GM23338 (cell line): ENCODE results near the gene ETFA. TPM values are rescaled to one million over a fixed set of nuclear protein-coding genes. Genes with fewer than 3 reads are reported as not detected.
A peak's percentile ranks its signal among the peaks of the same experiment; 100 is the strongest.

Experiments used
- ATAC-seq: fragments of 200-7000 bp; cut with Tn5 transposase; 3 replicates; pipeline ENCODE4 v1.9.1; 2020
- DNase-seq: peaks from one replicate; pipeline ENCODE4 v3.0.0-alpha.2; 2015; ENCODE audit warnings: low spot score
- H2AFZ ChIP-seq: fragments of 200-600 bp; sonication (generic); 2 replicates; pipeline ENCODE4 v1.8.0; 2016; ENCODE audit warnings: antibody characterized with exemption, mild to moderate bottlenecking, moderate library complexity
- H3F3A ChIP-seq: fragments of 200-600 bp; sonication (generic); replicated peaks from 2 replicates; pipeline ENCODE4 v1.8.0; 2017; ENCODE audit warnings: antibody characterized with exemption, mixed run types, low read depth
- H3K27ac ChIP-seq: fragments of 200-600 bp; sonication (generic); 2 replicates; pipeline ENCODE4 v1.6.1; 2016; ENCODE audit warnings: low read depth
- H3K27me3 ChIP-seq: fragments of 200-600 bp; sonication (generic); 2 replicates; pipeline ENCODE4 v1.8.0; 2016; ENCODE audit warnings: mild to moderate bottlenecking, mixed run types, moderate library complexity; ENCODE audit not compliant: insufficient read depth
- H3K36me3 ChIP-seq: fragments of 200-600 bp; sonication (generic); 2 replicates; pipeline ENCODE4 v1.8.0; 2016; ENCODE audit warnings: mild to moderate bottlenecking; ENCODE audit not compliant: insufficient read depth
- H3K4me1 ChIP-seq: fragments of 200-600 bp; sonication (generic); 2 replicates; pipeline ENCODE4 v1.8.0; 2016; ENCODE audit warnings: mild to moderate bottlenecking, moderate library complexity; ENCODE audit not compliant: insufficient read depth
- H3K4me2 ChIP-seq: fragments of 200-600 bp; sonication (generic); 2 replicates; pipeline ENCODE4 v1.7.1; 2017; ENCODE audit warnings: mixed run types
- H3K4me3 ChIP-seq: fragments of 200-600 bp; sonication (generic); 2 replicates; pipeline ENCODE4 v1.6.1; 2016; ENCODE audit warnings: mixed run types
- H3K79me2 ChIP-seq: fragments of 200-600 bp; sonication (generic); replicated peaks from 2 replicates; pipeline ENCODE4 v1.8.0; 2017; ENCODE audit warnings: mild to moderate bottlenecking; ENCODE audit not compliant: insufficient read depth
- H3K9me2 ChIP-seq: fragments of 200-600 bp; sonication (generic); 2 replicates; pipeline ENCODE4 v1.8.0; 2017; ENCODE audit not compliant: insufficient read depth
- H4K20me1 ChIP-seq: fragments of 200-600 bp; sonication (generic); replicated peaks from 2 replicates; pipeline ENCODE4 v1.8.0; 2017; ENCODE audit warnings: mild to moderate bottlenecking; ENCODE audit not compliant: insufficient read depth
- H3K27ac Mint-ChIP-seq: 2 replicates; pipeline ENCODE4 v1.8.0; 2020; ENCODE audit warnings: inconsistent platforms, mild to moderate bottlenecking, moderate library complexity, mixed read lengths
- H3K27me3 Mint-ChIP-seq: 3 replicates; pipeline ENCODE4 v1.8.0; 2022; ENCODE audit warnings: low read depth, mild to moderate bottlenecking, moderate library complexity, mixed read lengths, inconsistent platforms; ENCODE audit not compliant: insufficient read depth, poor library complexity
- H3K36me3 Mint-ChIP-seq: 3 replicates; pipeline ENCODE4 v1.8.0; 2021; ENCODE audit warnings: low read depth, mild to moderate bottlenecking, inconsistent platforms, moderate library complexity, mixed read lengths
- H3K4me1 Mint-ChIP-seq: 3 replicates; pipeline ENCODE4 v1.8.0; 2020; ENCODE audit warnings: mild to moderate bottlenecking, inconsistent platforms, mixed read lengths
- H3K4me3 Mint-ChIP-seq: 3 replicates; pipeline ENCODE4 v1.8.0; 2021; ENCODE audit warnings: moderate library complexity, mild to moderate bottlenecking, inconsistent platforms, mixed read lengths
- H3K9me3 Mint-ChIP-seq: 3 replicates; pipeline ENCODE4 v1.8.0; 2020; ENCODE audit warnings: moderate library complexity, mild to moderate bottlenecking, inconsistent platforms, mixed read lengths
- CREB1 ChIP-seq: fragments of 250-450 bp; sonication (Bioruptor Pico); IDR thresholded peaks from 2 replicates; pipeline ENCODE4 v1.5.0; 2020; ENCODE audit warnings: low read depth, mild to moderate bottlenecking, moderate library complexity
- CTCF ChIP-seq, 2 experiments: fragments of 200-600 bp in 1 of 2; sonication (generic) in 1 of 2; conservative IDR thresholded peaks; 2 replicates each; pipeline versions ENCODE4 v1.5.1 to v1.6.1; 2016 to 2017; ENCODE audit warnings: antibody characterized with exemption in 2 of 2, low read depth in 2 of 2, mild to moderate bottlenecking in 2 of 2, moderate library complexity in 1 of 2
- EZH2 ChIP-seq: fragments of 200-600 bp; sonication (generic); IDR thresholded peaks from one replicate; pipeline ENCODE4 v1.8.0; 2017; ENCODE audit warnings: antibody characterized with exemption, mild to moderate bottlenecking, low read depth; ENCODE audit not compliant: unreplicated experiment
- EZH2phosphoT487 ChIP-seq: fragments of 200-600 bp; sonication (generic); IDR thresholded peaks from one replicate; pipeline ENCODE4 v1.8.1; 2018; ENCODE audit warnings: antibody characterized with exemption; ENCODE audit not compliant: unreplicated experiment
- JUNB ChIP-seq: IDR thresholded peaks from one replicate; pipeline ENCODE4 v1.6.1; 2016; ENCODE audit warnings: antibody characterized with exemption; ENCODE audit not compliant: unreplicated experiment
- POLR2AphosphoS5 ChIP-seq: IDR thresholded peaks from 2 replicates; pipeline ENCODE4 v1.6.1; 2016; ENCODE audit warnings: antibody characterized with exemption, low read depth
- REST ChIP-seq: IDR thresholded peaks from one replicate; pipeline ENCODE4 v1.6.1; 2018; ENCODE audit warnings: antibody characterized with exemption; ENCODE audit not compliant: unreplicated experiment
- STAT1 ChIP-seq: IDR thresholded peaks from one replicate; pipeline ENCODE4 v1.6.1; 2016; ENCODE audit warnings: antibody characterized with exemption; ENCODE audit not compliant: unreplicated experiment
- ZNF114 ChIP-seq: fragments of 250-450 bp; sonication (Bioruptor Pico); IDR thresholded peaks from 2 replicates; pipeline ENCODE4 v1.5.0; 2020; ENCODE audit warnings: mild to moderate bottlenecking, moderate library complexity
- ZNF462 ChIP-seq: fragments of 250-450 bp; sonication (Bioruptor Pico); IDR thresholded peaks from 2 replicates; pipeline ENCODE4 v1.5.0; 2020; ENCODE audit warnings: mild to moderate bottlenecking, moderate library complexity
- polyA plus RNA-seq: library from polyadenylated mRNA; unstranded; fragments of >200 nt; fragmentation: Nextera tagmentation; extraction: Ambion mirVana; gene quantifications from 2 replicates; pipeline ENCODE4 v1.2.1, GENCODE V29; 2016
- total RNA-seq: library from RNA; depleted of rRNA; stranded (reverse); fragments of >200 nt; shearing (Covaris generic); gene quantifications from 2 replicates; pipeline ENCODE4 v1.2.3, GENCODE V29; 2014

ETFA gene
- total and polyA plus RNA-seq, 2 experiments from 2014 or later: 52.9 to 69.1 TPM

GRCh38 chr15:76309601-76310330 lies 1.5 kb downstream of the ETFA start:
- Histone ChIP-seq H3K9me2 (no peaks in the 10 kb centered on the region), H3K4me3 (peak overlapping the region; percentile 89), H3K27ac (no peak overlapping the region), H3K27me3 (peaks cover 11% of the 10 kb centered on the region; the same call in 1 of the 2 replicates), H4K20me1 (peaks cover 13% of the 10 kb centered on the region; the same call in 1 of the 2 replicates), H3K79me2 (peaks cover 52% of the 10 kb centered on the region), H2AFZ (no peak overlapping the region), H3K4me1 (peaks cover 10% of the 10 kb centered on the region), H3K4me2 (peak overlapping the region; percentile 93), H3F3A (no peaks in the 10 kb centered on the region), H3K36me3 (no peaks in the 10 kb centered on the region)
- ATAC-seq (no peak), DNase-seq (no peak)
- H3K36me3 Mint-ChIP-seq: peaks cover 3% of the 10 kb centered on the region; the same call in 1 of the 3 replicates
- no peak overlapping the region for H3K27ac Mint-ChIP-seq
- no peak for TF ChIP-seq REST
- no peak for TF ChIP-seq CTCF (conservative IDR thresholded peaks at IDR 0.05; ENCODE audit: low read depth in 2 of 2)
- no peak for TF ChIP-seq CREB1 (CRISPR knock-in tag)
- no peak for TF ChIP-seq ZNF462 (CRISPR knock-in tag)
- TF ChIP-seq POLR2AphosphoS5: no peak
- TF ChIP-seq JUNB: no peak
- TF ChIP-seq EZH2: no peak
- TF ChIP-seq EZH2phosphoT487: no peak
- no peak for TF ChIP-seq ZNF114 (CRISPR knock-in tag)
- TF ChIP-seq STAT1: no peak
- H3K4me1 Mint-ChIP-seq: peaks cover 11% of the 10 kb centered on the region; the same call in 2 of the 3 replicates
- peaks cover 9% of the 10 kb centered on the region; the same call in 2 of the 3 replicates for H3K9me3 Mint-ChIP-seq
- H3K4me3 Mint-ChIP-seq: peak overlapping the region; percentile 86
- H3K27me3 Mint-ChIP-seq: peaks cover 10% of the 10 kb centered on the region
